Chondrocyte (in vitro differentiated cells): Measurements from ENCODE around the gene APOB. TPM values are rescaled to one million over a fixed set of nuclear protein-coding genes. Genes with fewer than 3 reads are reported as not detected.

Source experiments
- DNase-seq: peaks from one replicate; pipeline ENCODE4 v3.0.0; 2021; ENCODE audit warnings: mixed read lengths, low spot score
- H3K27ac Mint-ChIP-seq: one replicate; pipeline ENCODE4 v1.8.0; 2021; ENCODE audit warnings: mild to moderate bottlenecking, moderate library complexity, mixed read lengths; ENCODE audit not compliant: unreplicated experiment
- H3K27me3 Mint-ChIP-seq: 2 replicates; pipeline ENCODE4 v1.8.0; 2021; ENCODE audit warnings: low read depth, mixed read lengths
- H3K36me3 Mint-ChIP-seq: 2 replicates; pipeline ENCODE4 v1.8.0; 2021; ENCODE audit warnings: low read depth, mixed read lengths
- H3K4me1 Mint-ChIP-seq: 2 replicates; pipeline ENCODE4 v1.8.0; 2021; ENCODE audit warnings: low read depth, mild to moderate bottlenecking, mixed read lengths
- H3K4me3 Mint-ChIP-seq: one replicate; pipeline ENCODE4 v1.8.0; 2021; ENCODE audit warnings: mild to moderate bottlenecking, moderate library complexity, mixed read lengths; ENCODE audit not compliant: unreplicated experiment
- H3K9me3 Mint-ChIP-seq: 2 replicates; pipeline ENCODE4 v1.8.0; 2021; ENCODE audit warnings: low read depth, mixed read lengths
- total RNA-seq: library from RNA; stranded (reverse); gene quantifications from 3 replicates; pipeline ENCODE4 v1.2.1, GENCODE V29; 2021
- TF ChIP-seq, protein P1 (sequence below): fragments of 200-600 bp; sonication (generic); IDR thresholded peaks from 2 replicates; pipeline ENCODE4 v1.5.0; 2021; ENCODE audit warnings: antibody characterized with exemption, mild to moderate bottlenecking, moderate library complexity

Gene APOB
- total RNA-seq, 1 donor from 2014 or later, result 0.32 TPM

DNA sequence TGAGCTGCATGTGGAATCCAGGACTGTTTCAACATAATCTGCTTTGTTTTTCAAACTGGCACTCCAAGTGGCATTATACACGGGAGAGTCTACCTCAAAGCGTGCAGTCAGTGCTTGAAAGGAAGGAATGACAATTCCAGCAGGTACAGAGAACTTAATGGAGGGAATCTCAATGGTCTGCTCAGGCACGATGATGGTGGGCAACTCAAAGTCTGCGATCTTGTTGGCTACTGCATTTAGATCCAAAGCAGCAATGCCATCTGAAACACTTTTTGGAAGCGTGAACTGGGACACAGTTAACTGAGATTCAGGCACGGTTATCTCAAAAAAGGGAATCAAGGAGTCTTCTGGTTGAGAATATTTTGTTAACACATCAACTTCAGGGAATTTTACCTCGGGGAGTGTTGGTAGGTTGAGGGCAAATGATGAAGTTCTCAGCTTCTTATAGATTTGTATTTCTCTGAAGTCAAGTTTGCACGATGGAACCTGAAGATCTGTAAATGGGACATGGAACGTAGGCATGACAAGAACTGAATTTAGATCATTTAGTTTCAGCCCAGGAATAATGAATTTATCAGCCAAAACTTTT is 38.7 kb downstream of the APOB start:
- TF ChIP-seq, protein P1, sequence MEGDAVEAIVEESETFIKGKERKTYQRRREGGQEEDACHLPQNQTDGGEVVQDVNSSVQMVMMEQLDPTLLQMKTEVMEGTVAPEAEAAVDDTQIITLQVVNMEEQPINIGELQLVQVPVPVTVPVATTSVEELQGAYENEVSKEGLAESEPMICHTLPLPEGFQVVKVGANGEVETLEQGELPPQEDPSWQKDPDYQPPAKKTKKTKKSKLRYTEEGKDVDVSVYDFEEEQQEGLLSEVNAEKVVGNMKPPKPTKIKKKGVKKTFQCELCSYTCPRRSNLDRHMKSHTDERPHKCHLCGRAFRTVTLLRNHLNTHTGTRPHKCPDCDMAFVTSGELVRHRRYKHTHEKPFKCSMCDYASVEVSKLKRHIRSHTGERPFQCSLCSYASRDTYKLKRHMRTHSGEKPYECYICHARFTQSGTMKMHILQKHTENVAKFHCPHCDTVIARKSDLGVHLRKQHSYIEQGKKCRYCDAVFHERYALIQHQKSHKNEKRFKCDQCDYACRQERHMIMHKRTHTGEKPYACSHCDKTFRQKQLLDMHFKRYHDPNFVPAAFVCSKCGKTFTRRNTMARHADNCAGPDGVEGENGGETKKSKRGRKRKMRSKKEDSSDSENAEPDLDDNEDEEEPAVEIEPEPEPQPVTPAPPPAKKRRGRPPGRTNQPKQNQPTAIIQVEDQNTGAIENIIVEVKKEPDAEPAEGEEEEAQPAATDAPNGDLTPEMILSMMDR, result no peak
- peaks cover 38% of the 10 kb centered on the region for H3K27me3 Mint-ChIP-seq
- no peaks in the 10 kb centered on the region for H3K4me1 Mint-ChIP-seq
- H3K27ac Mint-ChIP-seq, result no peak overlapping the region
- H3K9me3 Mint-ChIP-seq, result peaks cover 6% of the 10 kb centered on the region
- DNase-seq, result no peak
- H3K4me3 Mint-ChIP-seq, result no peak overlapping the region
- H3K36me3 Mint-ChIP-seq, result peaks cover 3% of the 10 kb centered on the region

DNA sequence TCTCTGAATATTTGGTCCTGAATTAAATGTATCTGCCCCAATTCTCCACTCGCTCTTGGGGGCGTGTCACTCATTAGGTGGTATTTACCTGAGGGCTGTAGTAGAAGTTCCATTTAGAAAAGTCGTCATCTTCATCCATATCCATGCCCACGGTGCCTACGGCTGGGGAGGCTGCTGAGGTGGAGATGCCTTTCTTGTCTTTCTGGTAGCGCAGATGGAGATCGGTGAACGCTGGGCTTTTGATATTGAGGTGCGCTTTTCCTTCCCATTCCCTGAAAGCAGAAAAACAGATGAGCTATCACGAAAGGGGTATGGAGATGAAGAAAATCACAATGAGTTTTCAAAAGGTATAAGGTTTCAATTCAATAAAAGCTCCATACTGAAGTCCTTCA is 39.7 kb downstream of the APOB start:
- Mint-ChIP-seq H3K27ac (no peak overlapping the region), H3K27me3 (peaks cover 34% of the 10 kb centered on the region)

DNA sequence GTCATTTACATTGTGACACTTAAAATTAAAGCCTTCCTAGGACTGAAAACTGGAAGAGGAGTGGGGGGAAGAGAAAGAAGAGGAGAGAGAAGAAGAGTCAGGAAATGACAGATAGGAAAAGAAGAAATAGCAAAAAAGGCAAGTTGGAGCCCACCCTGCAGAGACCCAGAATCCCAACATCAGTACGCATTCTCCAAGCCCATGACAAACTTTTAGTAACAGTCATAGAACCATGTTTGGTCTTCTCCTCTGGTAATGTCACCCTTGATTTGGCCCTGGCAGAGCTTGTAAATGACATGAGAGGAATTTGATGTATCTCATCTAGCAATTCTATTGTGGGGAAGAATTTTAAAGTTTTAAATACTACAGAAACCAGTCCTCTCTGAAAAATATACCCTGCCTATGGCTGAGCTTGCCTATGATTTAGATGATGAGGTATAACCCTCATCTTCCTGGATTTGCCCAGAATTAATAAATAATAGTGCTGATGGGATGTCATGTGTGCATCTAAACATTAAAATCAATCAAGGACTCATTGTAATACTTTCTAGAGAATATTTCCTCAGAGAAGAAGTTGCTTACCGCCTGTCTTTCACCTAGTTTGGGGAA is 40.2 kb downstream of the APOB start:
- H3K9me3 Mint-ChIP-seq, result peaks cover 6% of the 10 kb centered on the region
- TF ChIP-seq, protein P1, result no peak
- H3K27ac Mint-ChIP-seq, result no peak overlapping the region
- DNase-seq, result no peak
- H3K4me3 Mint-ChIP-seq, result no peak overlapping the region
- H3K27me3 Mint-ChIP-seq, result peaks cover 32% of the 10 kb centered on the region
- H3K4me1 Mint-ChIP-seq, result no peaks in the 10 kb centered on the region
- peaks cover 3% of the 10 kb centered on the region for H3K36me3 Mint-ChIP-seq

More for the DNA sequence above, 39.7 kb downstream of the APOB start:
- DNase-seq, result no peak
- Mint-ChIP-seq H3K9me3 (peaks cover 6% of the 10 kb centered on the region), H3K4me1 (no peaks in the 10 kb centered on the region), H3K4me3 (no peak overlapping the region), H3K36me3 (peaks cover 3% of the 10 kb centered on the region)
- TF ChIP-seq, protein P1, result no peak

DNA sequence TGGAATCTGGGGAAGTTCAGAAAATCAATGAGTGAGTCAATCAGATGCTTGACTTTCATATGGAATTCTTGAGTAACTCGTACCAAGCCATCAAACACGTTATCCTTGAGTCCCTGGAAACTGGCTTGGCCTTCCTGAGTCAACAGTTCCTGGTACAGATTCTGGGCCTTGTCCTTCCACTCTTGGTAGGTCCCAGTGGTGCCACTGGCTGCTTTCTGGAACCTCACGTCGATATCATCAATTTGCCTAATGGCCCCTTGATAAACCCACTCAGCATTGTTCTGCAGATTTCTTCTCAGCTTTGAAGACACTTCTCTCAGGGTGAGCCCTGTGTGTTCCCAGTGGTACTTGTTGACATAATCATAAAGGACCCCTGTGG is 41.1 kb downstream of the APOB start:
- TF ChIP-seq, protein P1, result no peak
- peaks cover 3% of the 10 kb centered on the region for H3K36me3 Mint-ChIP-seq
- DNase-seq, result no peak
- no peak overlapping the region for H3K27ac Mint-ChIP-seq
- peaks cover 6% of the 10 kb centered on the region for H3K9me3 Mint-ChIP-seq
- H3K4me1 Mint-ChIP-seq, result no peaks in the 10 kb centered on the region
- H3K4me3 Mint-ChIP-seq, result no peak overlapping the region
- peaks cover 27% of the 10 kb centered on the region for H3K27me3 Mint-ChIP-seq

DNA sequence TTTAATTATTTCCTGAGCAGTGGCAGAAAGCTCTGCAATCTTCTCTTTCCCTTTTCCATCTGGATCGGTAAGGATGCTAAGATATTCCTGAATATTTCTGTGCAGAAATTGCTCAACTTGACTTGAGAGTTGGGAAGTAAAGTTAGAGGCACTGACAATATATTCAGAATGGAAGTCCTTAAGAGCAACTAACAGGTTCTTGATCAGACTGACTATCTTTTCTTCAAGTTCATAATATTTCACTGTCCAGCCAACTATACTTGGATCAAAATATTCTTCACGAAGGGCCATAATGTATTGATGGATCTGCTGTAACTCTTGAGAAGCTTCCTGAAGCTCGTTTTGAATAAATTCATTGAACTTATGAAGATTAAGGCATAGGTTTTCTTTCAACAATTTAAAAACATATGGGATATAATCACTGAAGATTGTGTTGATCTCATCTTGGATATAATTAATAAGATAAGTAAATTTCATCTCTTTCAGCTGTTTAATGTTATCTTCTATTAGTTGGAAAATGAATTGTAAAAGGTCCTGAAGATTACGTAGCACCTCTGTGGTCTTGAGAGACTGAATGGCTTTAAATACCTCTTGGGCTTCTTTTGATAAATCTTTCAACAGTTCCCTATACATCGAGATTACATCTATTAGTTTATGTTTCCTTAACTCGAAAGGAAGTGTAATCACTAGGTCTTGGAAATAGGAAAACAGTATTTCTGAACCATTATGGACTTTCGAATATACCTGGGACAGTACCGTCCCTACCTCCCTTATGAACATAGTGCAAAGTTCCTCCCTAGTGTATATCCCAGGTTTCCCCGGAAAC is 41.7 kb downstream of the APOB start:
- peaks cover 6% of the 10 kb centered on the region for H3K9me3 Mint-ChIP-seq
- H3K4me3 Mint-ChIP-seq, result no peak overlapping the region
- no peak for DNase-seq
- peaks cover 27% of the 10 kb centered on the region for H3K27me3 Mint-ChIP-seq
- peaks cover 3% of the 10 kb centered on the region for H3K36me3 Mint-ChIP-seq
- no peak overlapping the region for H3K27ac Mint-ChIP-seq
- TF ChIP-seq, protein P1, result no peak
- no peaks in the 10 kb centered on the region for H3K4me1 Mint-ChIP-seq
